ENCODE measurements around the gene ZDHHC22. TPM values are rescaled to one million over a fixed set of nuclear protein-coding genes. Genes with fewer than 3 reads are reported as not detected.
A peak's percentile ranks its signal among the peaks of the same experiment; 100 is the strongest.

Gene ZDHHC22
- total and polyA plus RNA-seq, 2 of the 13 experiments (the other 11 are each of a cell fraction or from before 2014, with no cell fraction given), result not detected

DNA sequence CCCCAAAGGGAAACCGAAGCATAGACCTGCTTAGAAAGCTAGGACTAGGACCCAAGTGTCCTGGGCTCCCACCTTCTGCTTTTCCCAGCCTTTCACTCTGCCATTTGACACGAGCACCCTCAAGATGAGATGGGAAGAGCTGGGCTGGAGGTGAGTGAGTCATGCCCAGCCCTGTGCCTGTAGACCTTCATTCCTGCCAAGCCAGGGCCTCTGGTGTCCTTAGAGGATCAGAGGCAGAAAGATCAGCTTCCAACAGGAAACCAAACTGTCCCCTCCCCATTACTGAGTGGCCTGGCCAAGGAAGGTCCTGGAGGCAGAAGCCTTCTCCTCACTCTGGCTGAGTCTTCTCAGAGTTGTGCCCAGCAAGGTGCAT is 43.5 kb upstream of the ZDHHC22 start (continued):
- TF ChIP-seq BHLHE40 (IDR thresholded peaks at IDR 0.05; ENCODE audit: low read length), result no peak

DNA sequence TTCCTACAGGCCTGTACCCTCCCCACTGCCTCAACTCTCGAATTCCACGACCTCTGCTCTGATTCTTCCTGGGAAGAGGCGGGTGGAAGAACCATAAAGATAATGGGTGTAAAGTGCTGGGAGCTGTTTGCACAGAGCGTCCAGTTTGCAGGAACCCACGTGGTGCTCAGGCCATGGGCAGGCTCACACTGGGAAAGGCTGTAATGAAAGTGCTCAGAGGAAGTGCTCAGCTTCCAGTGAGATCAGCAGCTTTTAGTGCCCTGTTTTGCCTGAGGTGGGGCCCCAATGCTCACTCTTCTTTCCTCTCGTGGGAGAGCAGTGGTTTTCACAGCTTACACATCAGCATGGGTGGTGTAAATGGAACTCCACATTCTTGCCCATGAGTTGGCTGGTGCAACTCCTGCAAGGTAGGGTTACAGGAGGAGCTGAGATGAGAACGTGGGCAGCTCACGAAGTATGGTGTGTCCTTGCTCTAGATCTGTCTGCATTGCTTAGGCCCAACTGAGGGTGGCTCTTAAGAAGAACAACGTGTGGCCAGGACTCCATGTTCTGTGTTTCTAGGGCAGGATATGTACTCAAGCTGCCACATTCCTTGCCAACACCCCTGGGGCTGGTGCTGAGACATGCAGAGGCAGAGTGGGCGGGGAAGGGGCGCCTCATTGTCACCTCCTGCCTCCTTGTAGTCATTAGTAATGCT is 43.0 kb upstream of the ZDHHC22 start:
- in situ Hi-C loops (cut with HindIII; ENCODE audit: extremely low pct_ligation_motif_present, low pct_unique_long_range_greater_than_20kb), result no loop called here
- no TSS peak for BruUV-seq (replicated peaks)
- ChIA-PET CTCF (ENCODE audit: low intra/inter-chr PET ratio, low total read pairs) (no interaction called here), POLR2A (no interaction called here)
- 13% methylated on average over 9 of the region's 11 CpGs for WGBS (ENCODE audit: low lambda C conversion rate)
- intact Hi-C loops (cut with micrococcal nuclease; ENCODE audit: unreplicated experiment), result no loop called here
- ATAC-seq (peak; percentile 57), FAIRE-seq (peak; percentile 43), DNase-seq (ENCODE audit: low spot score) (no peak)
- Histone ChIP-seq H3K27ac (ENCODE audit: extremely low read length, insufficient read depth, low read length) (no peak overlapping the region), H3K4me3 (replicated peaks in 1 of 3; ENCODE audit: insufficient read depth in 1 of 3, low read depth in 2 of 3, low read length in 3 of 3) (peak overlapping the region in 1 of 3 experiments; percentile 40; a peak in 3 of 6 replicates), H2AFZ (ENCODE audit: low read length) (peak overlapping the region; percentile 68), H4K20me1 (ENCODE audit: insufficient read depth, low read length) (no peaks in the 10 kb centered on the region), H3K9ac (ENCODE audit: insufficient read depth, low read depth, low read length) (no peak overlapping the region), H3K9me3 (ENCODE audit: low read length) (no peaks in the 10 kb centered on the region), H3K79me2 (ENCODE audit: insufficient read depth, low read length) (no peaks in the 10 kb centered on the region), H3K27me3 (ENCODE audit: control insufficient read depth in 1 of 2, insufficient read depth in 2 of 2, low read length in 2 of 2) (peaks cover 4 to 23% of the 10 kb centered on the region in 2 experiments; a peak in 4 of 5 replicates), H3K36me3 (replicated peaks in 1 of 2; ENCODE audit: control insufficient read depth in 1 of 2, insufficient read depth in 2 of 2, low read length in 2 of 2) (no peaks in the 10 kb centered on the region), H3K4me2 (ENCODE audit: low read depth, low read length) (peak overlapping the region; percentile 65), H3K4me1 (ENCODE audit: insufficient read depth, low read length) (peaks cover 65% of the 10 kb centered on the region)
- TF ChIP-seq MED1 (CRISPR knock-in tag; IDR thresholded peaks at IDR 0.05) (peak; percentile 55), ZNF605 (CRISPR knock-in tag; IDR thresholded peaks at IDR 0.05) (peak; percentile 26; the same call in 1 of the 2 replicates), KDM3A (CRISPR knock-in tag; IDR thresholded peaks at IDR 0.05; ENCODE audit: low read depth) (0 out of 2 replicates have a peak, but pooled peaks have one; percentile 27), U2AF2 (IDR thresholded peaks at IDR 0.05; ENCODE audit: low read depth, low read length) (no peak), ZMYM3 (CRISPR knock-in tag; IDR thresholded peaks at IDR 0.05) (peak; percentile 82), ZNF883 (CRISPR knock-in tag; IDR thresholded peaks at IDR 0.05; ENCODE audit: not compliant biosample characterization) (peak; percentile 30), CSRNP1 (CRISPR knock-in tag; IDR thresholded peaks at IDR 0.05) (no peak), KDM5B (CRISPR knock-in tag; IDR thresholded peaks at IDR 0.05; ENCODE audit: borderline replicate concordance) (peak; percentile 42; the same call in 1 of the 2 replicates), ZNF501 (CRISPR knock-in tag; IDR thresholded peaks at IDR 0.05) (peak; percentile 45; the same call in 1 of the 2 replicates), ZBTB20 (CRISPR knock-in tag; IDR thresholded peaks at IDR 0.05; ENCODE audit: borderline replicate concordance, low read depth) (peak; percentile 37; the same call in 1 of the 2 replicates), ZNF24 (IDR thresholded peaks at IDR 0.05) (no peak), YEATS4 (CRISPR knock-in tag; IDR thresholded peaks at IDR 0.05; ENCODE audit: borderline replicate concordance) (0 out of 2 replicates have a peak, but pooled peaks have one; percentile 27), ZNF331 (CRISPR knock-in tag; IDR thresholded peaks at IDR 0.05) (peak; percentile 53; the same call in 1 of the 2 replicates), UBTF (CRISPR knock-in tag; IDR thresholded peaks at IDR 0.05) (no peak)
- TF ChIP-seq, protein P1, sequence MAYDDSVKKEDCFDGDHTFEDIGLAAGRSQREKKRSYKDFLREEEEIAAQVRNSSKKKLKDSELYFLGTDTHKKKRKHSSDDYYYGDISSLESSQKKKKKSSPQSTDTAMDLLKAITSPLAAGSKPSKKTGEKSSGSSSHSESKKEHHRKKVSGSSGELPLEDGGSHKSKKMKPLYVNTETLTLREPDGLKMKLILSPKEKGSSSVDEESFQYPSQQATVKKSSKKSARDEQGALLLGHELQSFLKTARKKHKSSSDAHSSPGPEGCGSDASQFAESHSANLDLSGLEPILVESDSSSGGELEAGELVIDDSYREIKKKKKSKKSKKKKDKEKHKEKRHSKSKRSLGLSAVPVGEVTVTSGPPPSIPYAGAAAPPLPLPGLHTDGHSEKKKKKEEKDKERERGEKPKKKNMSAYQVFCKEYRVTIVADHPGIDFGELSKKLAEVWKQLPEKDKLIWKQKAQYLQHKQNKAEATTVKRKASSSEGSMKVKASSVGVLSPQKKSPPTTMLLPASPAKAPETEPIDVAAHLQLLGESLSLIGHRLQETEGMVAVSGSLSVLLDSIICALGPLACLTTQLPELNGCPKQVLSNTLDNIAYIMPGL (CRISPR knock-in tag; IDR thresholded peaks at IDR 0.05; ENCODE audit: borderline replicate concordance in 1 of 2, low read depth in 1 of 2), result 0 out of 4 replicates have a peak, but pooled peaks of 1 of the 2 experiments have one; percentile 50

Measured in HepG2 (cell line).